NT2/D1 (cell line): ENCODE results near the gene DPT.

Source experiments
- SUZ12 ChIP-seq: IDR thresholded peaks from 2 replicates; pipeline ENCODE4 v1.6.1; 2011; ENCODE audit not compliant: insufficient read length, insufficient read depth; ENCODE audit errors: extremely low read depth
- ZNF274 ChIP-seq: IDR thresholded peaks from 2 replicates; pipeline ENCODE4 v1.6.1; 2011; ENCODE audit warnings: mild to moderate bottlenecking, low read depth, low read length

DNA sequence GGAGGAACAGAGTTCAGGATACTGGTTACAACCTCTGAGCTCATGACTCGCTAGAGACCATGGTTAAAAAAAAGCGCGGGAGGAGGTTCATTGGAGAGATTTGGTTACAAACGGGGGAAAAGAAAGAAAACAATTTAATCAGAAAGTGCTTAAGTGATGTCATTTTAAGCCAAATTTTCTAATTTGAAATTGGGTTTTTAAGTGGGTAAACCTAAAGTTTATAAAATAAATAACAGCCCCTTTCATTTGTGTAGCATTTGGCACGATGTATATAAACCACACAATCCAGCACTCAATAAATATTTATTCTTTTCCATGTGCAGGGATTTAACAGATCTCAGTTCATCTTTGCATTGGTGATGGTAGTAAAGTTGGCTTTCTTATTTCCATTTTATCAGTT lies 7.0 kb upstream of the DPT start:
- no peak for TF ChIP-seq SUZ12
- no peak for TF ChIP-seq ZNF274
